HCT116 (cell line): ENCODE data around the gene UVRAG. TPM values are rescaled to one million over a fixed set of nuclear protein-coding genes. Genes with fewer than 3 reads are reported as not detected.

Experiments
- ATAC-seq: fragments of 200-7000 bp; cut with Tn5 transposase; 2 replicates; pipeline ENCODE4 v1.9.1; 2020; ENCODE audit warnings: mild to moderate bottlenecking, moderate library complexity
- BruUV-seq: library from RNA; stranded (reverse); fragments of 400-500 nt; replicated peaks from 2 replicates; lab custom pipeline; 2021; lab: Mats Ljungman, UMichigan
- CTCF ChIA-PET: fragments of 300-600 bp; sonication (Branson Sonifier 250); formaldehyde crosslinking; loops from one replicate; lab custom pipeline; 2021; ENCODE audit warnings: antibody characterized with exemption; lab: Charles Lee
- POLR2A ChIA-PET: fragments of 300-600, 350-600 bp; sonication (Branson Sonifier 250); formaldehyde crosslinking; loops from one replicate; lab custom pipeline; 2021; ENCODE audit warnings: antibody characterized with exemption; lab: Charles Lee
- RAD21 ChIA-PET, 2 experiments: fragments of 300-600 bp; sonication (Branson Sonifier 250); formaldehyde crosslinking; loops; one replicate each; lab custom pipeline; 2023; ENCODE audit warnings: low total read pairs in 2 of 2; ENCODE audit not compliant: uncharacterized antibody in 2 of 2, unreplicated experiment in 2 of 2, low non-redundant PET in 1 of 2; lab: Charles Lee
- DNase-seq: peaks from one replicate; pipeline ENCODE4 v3.0.0-alpha.2; 2010; ENCODE audit warnings: low read depth, low spot score
- H2AFZ ChIP-seq: fragments of 200-600 bp; shearing (Covaris generic), sonication (generic); 2 replicates; pipeline ENCODE4 v1.6.1; 2017; ENCODE audit warnings: low read depth, mixed run types, mixed read lengths, antibody characterized with exemption, low read length; ENCODE audit not compliant: poor library complexity, severe bottlenecking
- H3K27ac ChIP-seq: 2 replicates; pipeline ENCODE4 v1.5.1; 2012; ENCODE audit warnings: low read depth, low read length
- H3K27me3 ChIP-seq: fragments of 200-600 bp; sonication (generic); 2 replicates; pipeline ENCODE4 v1.6.1; 2016; ENCODE audit warnings: mixed run types, low read length, mixed read lengths; ENCODE audit not compliant: insufficient read depth
- H3K36me3 ChIP-seq, 2 experiments: fragments of 200-500 bp in 1 of 2; fragments of 200-600 bp in 1 of 2; sonication (Bioruptor generic) in 1 of 2; sonication (generic) in 1 of 2; 2 replicates each; pipeline versions ENCODE4 v1.5.1 to v1.6.1; 2014 to 2016; ENCODE audit warnings: low read length in 2 of 2, inconsistent platforms in 1 of 2, mixed read lengths in 1 of 2, mixed run types in 1 of 2; ENCODE audit not compliant: insufficient read depth in 2 of 2, control insufficient read depth in 1 of 2
- H3K4me1 ChIP-seq, 2 experiments: fragments of 200-600 bp in 1 of 2; sonication (generic) in 1 of 2; 2 replicates each; pipeline versions ENCODE4 v1.5.1 to v1.6.1; 2012 to 2017; ENCODE audit warnings: low read length in 2 of 2, inconsistent platforms in 1 of 2, mild to moderate bottlenecking in 1 of 2, mixed read lengths in 1 of 2, mixed run types in 1 of 2, moderate library complexity in 1 of 2; ENCODE audit not compliant: insufficient read depth in 2 of 2, control insufficient read depth in 1 of 2
- H3K4me2 ChIP-seq: fragments of 200-600 bp; sonication (generic); 2 replicates; pipeline ENCODE4 v1.6.1; 2017; ENCODE audit warnings: mixed run types, low read length, mixed read lengths
- H3K4me3 ChIP-seq, 2 experiments: fragments of 200-600 bp in 1 of 2; sonication (generic) in 1 of 2; replicated peaks in 1 of 2; 2 replicates each; pipeline ENCODE4 v1.5.1; 2011 to 2016; ENCODE audit warnings: low read length in 2 of 2, control low read depth in 1 of 2, low read depth in 1 of 2, mild to moderate bottlenecking in 1 of 2, mixed read lengths in 1 of 2, mixed run types in 1 of 2
- H3K79me2 ChIP-seq: fragments of 200-600 bp; sonication (generic); 2 replicates; pipeline ENCODE4 v1.6.1; 2017; ENCODE audit warnings: mild to moderate bottlenecking, mixed run types, low read length, moderate library complexity, mixed read lengths; ENCODE audit not compliant: insufficient read depth
- H3K9ac ChIP-seq: fragments of 200-600 bp; sonication (generic); 2 replicates; pipeline ENCODE4 v1.6.1; 2016; ENCODE audit warnings: low read length, mixed read lengths
- H3K9me2 ChIP-seq: fragments of 200-600 bp; sonication (generic), shearing (Covaris generic); 2 replicates; pipeline ENCODE4 v1.6.1; 2017; ENCODE audit warnings: mixed run types, mild to moderate bottlenecking, moderate library complexity; ENCODE audit not compliant: insufficient read depth
- H3K9me3 ChIP-seq, 2 experiments: fragments of 200-500 bp in 1 of 2; fragments of 200-600 bp in 1 of 2; sonication (Bioruptor generic) in 1 of 2; sonication (generic) in 1 of 2; 2 replicates each; pipeline ENCODE4 v1.6.1; 2014 to 2017; ENCODE audit warnings: low read length in 2 of 2, mixed read lengths in 2 of 2, inconsistent platforms in 1 of 2, low read depth in 1 of 2, mild to moderate bottlenecking in 1 of 2, mixed run types in 1 of 2, moderate library complexity in 1 of 2; ENCODE audit not compliant: control insufficient read depth in 1 of 2, insufficient read depth in 1 of 2
- H4K20me1 ChIP-seq: fragments of 200-600 bp; sonication (generic), shearing (Covaris generic); 2 replicates; pipeline ENCODE4 v1.6.1; 2017; ENCODE audit warnings: mixed run types, mild to moderate bottlenecking, moderate library complexity; ENCODE audit not compliant: insufficient read depth
- ATF3 ChIP-seq: IDR thresholded peaks from 2 replicates; pipeline ENCODE4 v1.6.1; 2012
- CTCF ChIP-seq, 3 experiments: fragments of 200-600 bp in 1 of 3; sonication (generic) in 1 of 3; IDR thresholded peaks in 2 of 3; conservative IDR thresholded peaks in 1 of 3; 2 replicates each; pipeline ENCODE4 v1.5.1; 2012 to 2017; ENCODE audit warnings: low read depth in 2 of 3, low read length in 2 of 3, antibody characterized with exemption in 1 of 3, borderline replicate concordance in 1 of 3, control low read depth in 1 of 3, mild to moderate bottlenecking in 1 of 3, mixed read lengths in 1 of 3, mixed run types in 1 of 3, moderate library complexity in 1 of 3; ENCODE audit not compliant: insufficient read depth in 1 of 3
- EGR1 ChIP-seq: IDR thresholded peaks from 2 replicates; pipeline ENCODE4 v1.6.1; 2012; ENCODE audit warnings: low read depth
- ELF1 ChIP-seq: IDR thresholded peaks from 2 replicates; pipeline ENCODE4 v1.6.1; 2012; ENCODE audit warnings: low read depth, borderline replicate concordance
- EZH2 ChIP-seq: fragments of 200-600 bp; sonication (generic); IDR thresholded peaks from 2 replicates; pipeline ENCODE4 v1.6.1; 2017; ENCODE audit warnings: antibody characterized with exemption, mixed run types
- FOSL1 ChIP-seq: IDR thresholded peaks from 2 replicates; pipeline ENCODE4 v1.6.1; 2012; ENCODE audit warnings: low read depth
- JUND ChIP-seq: IDR thresholded peaks from 2 replicates; pipeline ENCODE4 v1.6.1; 2012
- MAX ChIP-seq: IDR thresholded peaks from 2 replicates; pipeline ENCODE4 v1.6.1; 2012
- REST ChIP-seq: IDR thresholded peaks from 2 replicates; pipeline ENCODE4 v1.6.1; 2012; ENCODE audit warnings: low read depth
- SIN3A ChIP-seq: IDR thresholded peaks from 2 replicates; pipeline ENCODE4 v1.6.1; 2012; ENCODE audit warnings: low read depth
- SRF ChIP-seq: IDR thresholded peaks from 2 replicates; pipeline ENCODE4 v1.6.1; 2012; ENCODE audit warnings: low read depth
- TCF7L2 ChIP-seq: IDR thresholded peaks from 2 replicates; pipeline ENCODE4 v1.7.0; 2011; ENCODE audit warnings: borderline replicate concordance, inconsistent platforms; ENCODE audit not compliant: insufficient read depth, insufficient read length; ENCODE audit errors: extremely low read depth
- YY1 ChIP-seq: IDR thresholded peaks from 2 replicates; pipeline ENCODE4 v1.6.1; 2011; ENCODE audit warnings: low read length, low read depth, moderate library complexity, mild to moderate bottlenecking; ENCODE audit not compliant: insufficient replicate concordance; ENCODE audit errors: extremely low read depth
- ZFX ChIP-seq: fragments of 450-650 bp; IDR thresholded peaks from 2 replicates; pipeline ENCODE4 v1.6.1; 2017
- ZNF274 ChIP-seq: fragments of 200-500 bp; sonication (Bioruptor generic); IDR thresholded peaks from 2 replicates; pipeline ENCODE4 v1.6.1; 2014; ENCODE audit warnings: mild to moderate bottlenecking, low read depth, low read length, inconsistent platforms
- intact Hi-C: fragments of 100-400 bp; cut with micrococcal nuclease; formaldehyde crosslinking; loops from 2 replicates; pipeline ENCODE4 v1.10.0; 2022
- total RNA-seq: library from RNA; stranded (reverse); gene quantifications from one replicate; pipeline ENCODE4 v1.2.1, GENCODE V29; 2021; ENCODE audit not compliant: unreplicated experiment

Gene UVRAG
- total RNA-seq, 1 experiment from 2014 or later = 12.3 TPM

- ChIA-PET CTCF (no interaction called here), RAD21 (no interaction called here), POLR2A (no interaction called here)
- no peaks in the 10 kb centered on the region for H3K9me2 ChIP-seq
- no peaks in the 10 kb centered on the region for H3K79me2 ChIP-seq
- no peak overlapping the region for H3K4me3 ChIP-seq
- no peaks in the 10 kb centered on the region for H4K20me1 ChIP-seq
- TF ChIP-seq MAX (no peak), TCF7L2 (no peak), JUND (no peak), EGR1 (no peak), ZNF274 (no peak), SRF (no peak), ZFX (no peak), EZH2 (no peak), FOSL1 (no peak), ELF1 (no peak), SIN3A (no peak), ATF3 (no peak), CTCF (IDR thresholded peaks at IDR 0.05 in 2 of 3, conservative IDR thresholded peaks at IDR 0.05 in 1 of 3; ENCODE audit: borderline replicate concordance in 1 of 3, insufficient read depth in 1 of 3, low read depth in 2 of 3, low read length in 2 of 3) (no peak), YY1 (no peak), REST (no peak)
- H3K9ac ChIP-seq = no peak overlapping the region
- no peak overlapping the region for H3K27ac ChIP-seq
- BruUV-seq = no TSS peak
- H3K9me3 ChIP-seq = no peaks in the 10 kb centered on the region
- no peak overlapping the region for H2AFZ ChIP-seq
- no peak overlapping the region for H3K4me2 ChIP-seq
- no peaks in the 10 kb centered on the region for H3K36me3 ChIP-seq
- ATAC-seq = no peak
- intact Hi-C loops = no loop called here
- no peaks in the 10 kb centered on the region for H3K27me3 ChIP-seq
- no peaks in the 10 kb centered on the region for H3K4me1 ChIP-seq
- DNase-seq = no peak
Observed at GRCh38 chr11:75858042-75858441, 43.0 kb downstream of the UVRAG start.
